AG04449 (cell line): ENCODE data around the gene NDUFC2.

Experiments
- CTCF ChIA-PET: fragments of 350-600 bp; formaldehyde crosslinking; extraction: SDS; loops from one replicate; lab custom pipeline; 2021; ENCODE audit warnings: antibody characterized with exemption; lab: Yijun Ruan, JAX
- POLR2A ChIA-PET: fragments of 400-600, 350-600 bp; formaldehyde crosslinking; extraction: SDS; loops from one replicate; lab custom pipeline; 2020; ENCODE audit warnings: antibody characterized with exemption, inconsistent platforms; lab: Yijun Ruan, JAX
- DNase-seq: peaks from one replicate; pipeline ENCODE4 v3.0.0-alpha.2; 2010; ENCODE audit warnings: low read depth, low spot score
- H3K4me3 ChIP-seq: 2 replicates; pipeline ENCODE4 v1.5.1; 2011; ENCODE audit warnings: low read depth, mild to moderate bottlenecking, control low read depth, low read length
- CTCF ChIP-seq: IDR thresholded peaks from one replicate; pipeline ENCODE4 v1.5.1; 2011; ENCODE audit warnings: mild to moderate bottlenecking, moderate library complexity, low read length, control low read depth, inconsistent platforms; ENCODE audit not compliant: insufficient read depth; ENCODE audit errors: missing control alignments

Gene NDUFC2

GRCh38 chr11:78079232-78080083 is at the start of gene NDUFC2:
NDUFC2 (minus strand) TSS chr11:78079862; CDS start chr11:78079744, 118 bp downstream.
- ChIA-PET CTCF (interaction anchor here (0.8 to 4.6 kb wide), 6 partner anchors 10 to 493 kb away, joined by 3 to 28 read pairs (median 4); no protein-coding TSS in a partner anchor), POLR2A (interaction anchor here (0.5 to 0.9 kb wide), 5 partner anchors 31 to 180 kb away, joined by 3 to 4 read pairs (median 3); partner anchors contain the start of gene ALG8)
- DNase-seq: no peak
- TF ChIP-seq CTCF: no peak
- H3K4me3 ChIP-seq: peak within 1 kb of the TSS; percentile 91

- no peak for TF ChIP-seq CTCF
- CTCF ChIA-PET: interaction anchor here (0.7 kb wide), 1 partner anchor 20 kb away, joined by 5 read pairs; no protein-coding TSS in a partner anchor
- no peak overlapping the region for H3K4me3 ChIP-seq
- POLR2A ChIA-PET: no interaction called here
- DNase-seq: no peak
These were observed 47.7 kb upstream of the NDUFC2 start for GRCh38 chr11:78127403-78127802.

- no peak overlapping the region for H3K4me3 ChIP-seq
- CTCF ChIA-PET: interaction anchor here (1.0 kb wide), 1 partner anchor 16 kb away, joined by 3 read pairs; no protein-coding TSS in a partner anchor
- no peak for TF ChIP-seq CTCF
- POLR2A ChIA-PET: no interaction called here
- no peak for DNase-seq
These were observed 33.1 kb upstream of the NDUFC2 start for GRCh38 chr11:78112582-78113275.

- no peak for DNase-seq
- no peak for TF ChIP-seq CTCF
- ChIA-PET CTCF (interaction anchor here (1.1 kb wide), 1 partner anchor 65 kb away, joined by 5 read pairs; no protein-coding TSS in a partner anchor), POLR2A (interaction anchor here (1.1 kb wide), 1 partner anchor 32 kb away, joined by 4 read pairs; the partner anchor contains the start of gene NDUFC2)
- no peak overlapping the region for H3K4me3 ChIP-seq
These were observed 31.6 kb upstream of the NDUFC2 start for GRCh38 chr11:78111298-78111697.

- H3K4me3 ChIP-seq: no peak overlapping the region
- DNase-seq: no peak
- ChIA-PET CTCF (interaction anchor here (1.1 kb wide), 1 partner anchor 65 kb away, joined by 5 read pairs; no protein-coding TSS in a partner anchor), POLR2A (interaction anchor here (1.1 kb wide), 1 partner anchor 31 kb away, joined by 4 read pairs; the partner anchor contains the start of gene NDUFC2)
- no peak for TF ChIP-seq CTCF
These were observed 31.2 kb upstream of the NDUFC2 start for GRCh38 chr11:78110830-78111229.

- ChIA-PET CTCF (interaction anchor here (1.1 kb wide), 1 partner anchor 64 kb away, joined by 5 read pairs; no protein-coding TSS in a partner anchor), POLR2A (interaction anchor here (0.6 to 1.1 kb wide), 2 partner anchors 31 to 116 kb away, joined by 3 to 4 read pairs; partner anchors contain the start of gene NDUFC2)
- no peak for DNase-seq
- TF ChIP-seq CTCF: no peak
- H3K4me3 ChIP-seq: no peak overlapping the region
These were observed 30.7 kb upstream of the NDUFC2 start for GRCh38 chr11:78110351-78110750.
